Fibroblast of lung (primary cell): Measurements from ENCODE around the gene MIPOL1. TPM values are rescaled to one million over a fixed set of nuclear protein-coding genes. Genes with fewer than 3 reads are reported as not detected.

Source experiments
- DNase-seq, 2 donors: peaks; one replicate each; pipeline versions ENCODE4 v3.0.0 to v3.0.0-alpha.2; 2010; ENCODE audit warnings: low read depth in 2 of 2
- H2AFZ ChIP-seq: 2 replicates; pipeline ENCODE4 v1.5.1; 2012; ENCODE audit warnings: low read length, control low read depth, inconsistent platforms
- H3K27ac ChIP-seq: 2 replicates; pipeline ENCODE4 v1.5.1; 2011; ENCODE audit warnings: low read length, control low read depth; ENCODE audit not compliant: insufficient read depth
- H3K27me3 ChIP-seq: 2 replicates; pipeline ENCODE4 v1.5.1; 2011; ENCODE audit warnings: mild to moderate bottlenecking, low read length; ENCODE audit not compliant: control insufficient read depth, insufficient read depth
- H3K36me3 ChIP-seq: 2 replicates; pipeline ENCODE4 v1.5.1; 2011; ENCODE audit warnings: low read length; ENCODE audit not compliant: control insufficient read depth, insufficient read depth
- H3K4me1 ChIP-seq: 2 replicates; pipeline ENCODE4 v1.5.1; 2011; ENCODE audit warnings: low read length; ENCODE audit not compliant: control insufficient read depth, insufficient read depth; ENCODE audit errors: extremely low read depth
- H3K4me2 ChIP-seq: 2 replicates; pipeline ENCODE4 v1.5.1; 2011; ENCODE audit warnings: low read length, control low read depth; ENCODE audit not compliant: insufficient read depth; ENCODE audit errors: extremely low read depth
- H3K4me3 ChIP-seq, 4 experiments: fragments of 200-600 bp in 1 of 4; sonication (generic) in 1 of 4; replicated peaks in 1 of 4; 2 replicates each; pipeline ENCODE4 v1.5.1; 2011 to 2016; ENCODE audit warnings: low read length in 4 of 4, low read depth in 3 of 4, mild to moderate bottlenecking in 3 of 4, control low read depth in 2 of 4, inconsistent platforms in 1 of 4, mixed read lengths in 1 of 4; ENCODE audit not compliant: insufficient read depth in 1 of 4; ENCODE audit errors: control extremely low read depth in 1 of 4
- H3K79me2 ChIP-seq: 2 replicates; pipeline ENCODE4 v1.5.1; 2012; ENCODE audit warnings: mild to moderate bottlenecking, low read length, inconsistent platforms; ENCODE audit not compliant: control insufficient read depth, insufficient read depth
- H3K9ac ChIP-seq: 2 replicates; pipeline ENCODE4 v1.5.1; 2011; ENCODE audit warnings: mild to moderate bottlenecking, low read length, control low read depth; ENCODE audit not compliant: insufficient read depth
- H3K9me3 ChIP-seq: 2 replicates; pipeline ENCODE4 v1.5.1; 2012; ENCODE audit warnings: low read depth, low read length; ENCODE audit not compliant: control insufficient read depth, insufficient read depth
- H4K20me1 ChIP-seq: 2 replicates; pipeline ENCODE4 v1.5.1; 2011; ENCODE audit warnings: low read length; ENCODE audit not compliant: control insufficient read depth, insufficient read depth; ENCODE audit errors: extremely low read depth
- EZH2 ChIP-seq: IDR thresholded peaks from 2 replicates; pipeline ENCODE4 v1.5.1; 2012; ENCODE audit warnings: low read length, control low read depth, mild to moderate bottlenecking; ENCODE audit errors: missing control alignments
- polyA plus RNA-seq, 2 donors: library from polyadenylated mRNA; depleted of rRNA in 1 of 2; stranded (reverse) in 1 of 2; unstranded in 1 of 2; fragments of >200 nt; gene quantifications; 2 replicates each; pipeline ENCODE4 v1.2.1, GENCODE V29; 2011 to 2012; ENCODE audit warnings: missing spikeins in 1 of 2
- total RNA-seq: library from RNA; depleted of rRNA; stranded (reverse); fragments of >200 nt; gene quantifications from 2 replicates; pipeline ENCODE4 v1.2.1, GENCODE V29; 2014
- TF ChIP-seq, protein P1 (sequence below), 2 donors: IDR thresholded peaks in 1 of 2; conservative IDR thresholded peaks in 1 of 2; 1 replicate in 1 of 2; 2 replicates in 1 of 2; pipeline ENCODE4 v1.5.1; 2011 to 2012; ENCODE audit warnings: low read length in 2 of 2, control low read depth in 1 of 2, inconsistent platforms in 1 of 2, low read depth in 1 of 2, mild to moderate bottlenecking in 1 of 2

MIPOL1 gene
- total and polyA plus RNA-seq, 2 donors (not counting 1 experiment from before 2014, with no cell fraction given): 6.4 to 8.6 TPM

DNA sequence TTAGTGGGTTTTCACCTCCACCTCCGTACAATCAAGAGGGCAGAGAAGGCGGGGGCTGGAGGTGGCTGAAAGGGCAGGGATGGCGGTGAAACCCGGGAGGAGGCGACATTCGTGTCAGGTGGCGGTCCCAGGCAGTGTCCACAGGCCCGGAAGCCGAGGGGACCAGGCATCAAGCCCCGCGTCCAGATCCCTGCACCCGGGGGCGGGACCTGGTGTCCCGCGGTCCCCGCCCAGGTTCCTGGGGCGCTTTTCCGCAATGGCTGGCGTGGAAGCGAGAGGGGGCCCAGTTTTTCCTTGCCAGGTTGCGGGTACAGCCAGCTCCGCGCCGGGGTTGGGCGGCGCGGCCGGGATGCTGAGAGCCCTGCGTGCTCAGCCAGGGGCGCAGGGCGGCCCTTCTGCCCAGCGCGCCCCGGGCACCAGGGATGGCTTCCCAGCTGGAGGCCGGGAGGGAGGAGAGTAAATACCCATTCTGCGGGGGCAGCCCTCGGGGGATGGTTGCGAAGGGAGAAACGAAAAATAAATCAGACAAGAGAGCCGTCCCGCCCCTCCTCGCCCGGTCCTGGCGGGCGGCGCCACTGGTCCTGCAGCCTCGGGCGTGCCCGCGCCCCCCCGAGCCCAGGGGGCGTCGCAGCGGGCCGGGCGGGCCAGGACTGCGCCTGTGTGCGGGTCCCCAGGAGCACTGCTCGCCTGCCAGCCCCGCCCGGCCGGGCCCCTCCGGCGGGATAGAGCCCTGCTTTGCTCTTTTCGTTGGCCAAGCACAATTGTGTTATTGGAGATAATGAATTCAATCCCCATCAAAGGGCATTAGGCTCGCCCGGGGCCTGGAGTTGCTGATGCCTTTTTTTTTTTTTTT, 385.8 kb downstream of the MIPOL1 start:
- Histone ChIP-seq H3K27me3 (peaks cover 53% of the 10 kb centered on the region), H4K20me1 (no peaks in the 10 kb centered on the region), H2AFZ (no peak overlapping the region), H3K36me3 (no peaks in the 10 kb centered on the region), H3K9ac (no peak overlapping the region), H3K4me1 (no peaks in the 10 kb centered on the region), H3K27ac (no peak overlapping the region), H3K9me3 (no peaks in the 10 kb centered on the region), H3K4me3 (peak overlapping the region in 1 of 4 experiments; percentile 29), H3K79me2 (no peaks in the 10 kb centered on the region), H3K4me2 (peak overlapping the region; percentile 23)
- TF ChIP-seq, protein P1, sequence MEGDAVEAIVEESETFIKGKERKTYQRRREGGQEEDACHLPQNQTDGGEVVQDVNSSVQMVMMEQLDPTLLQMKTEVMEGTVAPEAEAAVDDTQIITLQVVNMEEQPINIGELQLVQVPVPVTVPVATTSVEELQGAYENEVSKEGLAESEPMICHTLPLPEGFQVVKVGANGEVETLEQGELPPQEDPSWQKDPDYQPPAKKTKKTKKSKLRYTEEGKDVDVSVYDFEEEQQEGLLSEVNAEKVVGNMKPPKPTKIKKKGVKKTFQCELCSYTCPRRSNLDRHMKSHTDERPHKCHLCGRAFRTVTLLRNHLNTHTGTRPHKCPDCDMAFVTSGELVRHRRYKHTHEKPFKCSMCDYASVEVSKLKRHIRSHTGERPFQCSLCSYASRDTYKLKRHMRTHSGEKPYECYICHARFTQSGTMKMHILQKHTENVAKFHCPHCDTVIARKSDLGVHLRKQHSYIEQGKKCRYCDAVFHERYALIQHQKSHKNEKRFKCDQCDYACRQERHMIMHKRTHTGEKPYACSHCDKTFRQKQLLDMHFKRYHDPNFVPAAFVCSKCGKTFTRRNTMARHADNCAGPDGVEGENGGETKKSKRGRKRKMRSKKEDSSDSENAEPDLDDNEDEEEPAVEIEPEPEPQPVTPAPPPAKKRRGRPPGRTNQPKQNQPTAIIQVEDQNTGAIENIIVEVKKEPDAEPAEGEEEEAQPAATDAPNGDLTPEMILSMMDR (conservative IDR thresholded peaks at IDR 0.05 in 1 of 2, IDR thresholded peaks at IDR 0.05 in 1 of 2; ENCODE audit: low read depth in 1 of 2, low read length in 2 of 2): no peak
- TF ChIP-seq EZH2: peak; percentile 55
- no peak for DNase-seq

DNA sequence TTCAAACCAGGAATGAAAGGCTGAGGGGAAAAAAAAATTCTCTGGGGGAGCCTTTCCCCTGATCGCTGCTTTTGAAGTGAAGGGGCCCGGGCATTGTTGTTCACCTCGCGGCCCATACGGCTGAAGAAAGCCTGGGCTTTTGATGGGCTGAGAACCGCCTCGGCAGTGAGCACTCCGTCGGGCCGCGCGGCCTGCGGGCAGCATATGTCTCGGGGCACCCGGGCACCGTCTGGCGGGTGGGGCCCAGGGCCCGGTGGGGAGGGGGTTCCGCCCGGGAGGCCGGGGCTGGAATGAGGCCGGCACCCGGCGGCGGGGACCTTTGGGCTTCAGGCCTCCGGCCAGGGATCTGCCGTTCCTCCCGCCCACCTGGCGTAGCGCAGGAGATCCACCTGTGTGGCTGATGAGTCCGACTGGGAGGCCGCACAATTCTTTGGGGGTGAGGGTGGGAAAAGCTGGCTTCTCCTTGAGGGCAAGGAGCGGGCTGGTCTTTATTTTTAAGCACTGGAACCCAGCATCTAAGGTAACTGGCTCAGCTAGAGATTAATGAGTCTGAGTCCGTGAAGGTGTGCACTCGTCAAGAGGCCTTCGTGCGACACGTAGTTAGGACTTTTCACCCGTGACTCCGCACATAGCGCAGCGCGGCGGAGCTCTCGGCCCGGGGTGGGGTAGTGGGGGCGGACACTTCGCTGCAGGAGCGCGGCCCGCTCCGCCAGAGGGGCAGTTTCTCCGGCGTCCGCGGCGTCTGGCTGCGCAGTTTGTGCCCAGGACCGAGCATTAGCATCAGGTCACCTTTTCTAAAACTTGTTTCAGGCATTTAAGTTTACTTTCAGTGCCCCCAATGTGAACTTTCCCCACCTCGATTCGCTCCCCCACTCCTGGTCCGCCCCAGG, 386.7 kb downstream of the MIPOL1 start:
- H3K27ac ChIP-seq: no peak overlapping the region
- no peak overlapping the region for H3K4me2 ChIP-seq
- no peaks in the 10 kb centered on the region for H3K36me3 ChIP-seq
- H3K9ac ChIP-seq: no peak overlapping the region
- DNase-seq: no peak
- no peaks in the 10 kb centered on the region for H3K79me2 ChIP-seq
- H3K9me3 ChIP-seq: no peaks in the 10 kb centered on the region
- no peak overlapping the region for H2AFZ ChIP-seq
- H3K27me3 ChIP-seq: peaks cover 59% of the 10 kb centered on the region
- H3K4me1 ChIP-seq: no peaks in the 10 kb centered on the region
- no peaks in the 10 kb centered on the region for H4K20me1 ChIP-seq
- no peak overlapping the region for H3K4me3 ChIP-seq
- peak; percentile 74 for TF ChIP-seq EZH2
- TF ChIP-seq, protein P1 (conservative IDR thresholded peaks at IDR 0.05 in 1 of 2, IDR thresholded peaks at IDR 0.05 in 1 of 2; ENCODE audit: low read depth in 1 of 2, low read length in 2 of 2): no peak

DNA sequence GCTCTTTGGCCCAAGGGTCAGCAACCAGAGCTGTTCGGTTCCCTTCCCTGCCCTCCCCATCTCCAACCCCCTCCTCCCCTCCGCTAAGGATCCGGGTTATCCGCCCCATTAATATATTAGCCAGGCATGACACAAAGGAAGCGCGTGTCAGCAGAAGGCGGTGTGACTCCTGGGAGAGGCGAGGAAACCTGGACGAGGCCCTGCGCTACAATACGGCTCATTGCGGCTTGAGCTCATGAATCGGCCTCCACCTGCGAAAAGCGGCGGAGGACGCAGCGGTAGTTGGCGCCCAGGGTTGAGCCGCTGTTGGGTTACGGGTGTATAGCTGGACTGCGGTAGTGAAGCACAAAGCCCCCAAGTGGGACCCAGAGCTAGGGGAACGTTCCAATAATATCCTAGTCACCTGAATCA, 387.4 kb downstream of the MIPOL1 start:
- Histone ChIP-seq H3K9me3 (no peaks in the 10 kb centered on the region), H3K79me2 (no peaks in the 10 kb centered on the region), H3K36me3 (no peaks in the 10 kb centered on the region), H3K4me2 (no peak overlapping the region), H3K4me3 (no peak overlapping the region), H4K20me1 (no peaks in the 10 kb centered on the region), H3K9ac (no peak overlapping the region), H3K4me1 (no peaks in the 10 kb centered on the region), H3K27ac (no peak overlapping the region), H2AFZ (no peak overlapping the region), H3K27me3 (peaks cover 64% of the 10 kb centered on the region)
- no peak for DNase-seq
- no peak for TF ChIP-seq EZH2
- TF ChIP-seq, protein P1 (conservative IDR thresholded peaks at IDR 0.05 in 1 of 2, IDR thresholded peaks at IDR 0.05 in 1 of 2; ENCODE audit: low read depth in 1 of 2, low read length in 2 of 2): no peak
